GM12872 (cell line): ENCODE results near the gene SERPIND1.

ENCODE experiments used
- CTCF ChIP-seq: IDR thresholded peaks from 3 replicates; pipeline ENCODE4 v1.5.1; 2011; ENCODE audit warnings: low read depth, mild to moderate bottlenecking, low read length, moderate library complexity; ENCODE audit not compliant: insufficient read depth

Gene SERPIND1

GRCh38 chr22:20786536-20786979, 12.6 kb downstream of the SERPIND1 start:
- TF ChIP-seq CTCF, result no peak

GRCh38 chr22:20787223-20787622, 13.3 kb downstream of the SERPIND1 start:
- TF ChIP-seq CTCF, result no peak

GRCh38 chr22:20787746-20788626, 14.1 kb downstream of the SERPIND1 start:
- no peak for TF ChIP-seq CTCF

GRCh38 chr22:20788627-20789344, 14.9 kb downstream of the SERPIND1 start:
- no peak for TF ChIP-seq CTCF

GRCh38 chr22:20792221-20792965, 18.5 kb downstream of the SERPIND1 start:
- TF ChIP-seq CTCF, result no peak

- TF ChIP-seq CTCF, result no peak
Observed at GRCh38 chr22:20792966-20793728, 19.2 kb downstream of the SERPIND1 start.
